Lung microvascular endothelial cell (primary cell): ENCODE results near the gene PHF10. TPM values are rescaled to one million over a fixed set of nuclear protein-coding genes. Genes with fewer than 3 reads are reported as not detected.
"Not testable (repeated sequence)": the region's sequence is repeated elsewhere in the genome, so short reads cannot be mapped to it uniquely, and the experiment has no call there.

Source experiments
- DNase-seq, 2 donors: peaks; one replicate each; pipeline versions ENCODE4 v3.0.0 to v3.0.0-alpha.2; 2010; ENCODE audit warnings: low read depth in 2 of 2
- total RNA-seq: library from RNA; depleted of rRNA; stranded (reverse); fragments of >200 nt; gene quantifications from 2 replicates; pipeline ENCODE4 v1.2.1, GENCODE V29; 2014

Gene PHF10
- 18.1 and 23.8 TPM in 2 replicates for total RNA-seq

GRCh38 chr6:169724494-169725124 is at the start of gene PHF10:
Gene PHF10 (minus strand): TSS chr6:169724500. CDS start chr6:169723931, 569 bp downstream.
- DNase-seq = peak; percentile 56 to 79

DNA sequence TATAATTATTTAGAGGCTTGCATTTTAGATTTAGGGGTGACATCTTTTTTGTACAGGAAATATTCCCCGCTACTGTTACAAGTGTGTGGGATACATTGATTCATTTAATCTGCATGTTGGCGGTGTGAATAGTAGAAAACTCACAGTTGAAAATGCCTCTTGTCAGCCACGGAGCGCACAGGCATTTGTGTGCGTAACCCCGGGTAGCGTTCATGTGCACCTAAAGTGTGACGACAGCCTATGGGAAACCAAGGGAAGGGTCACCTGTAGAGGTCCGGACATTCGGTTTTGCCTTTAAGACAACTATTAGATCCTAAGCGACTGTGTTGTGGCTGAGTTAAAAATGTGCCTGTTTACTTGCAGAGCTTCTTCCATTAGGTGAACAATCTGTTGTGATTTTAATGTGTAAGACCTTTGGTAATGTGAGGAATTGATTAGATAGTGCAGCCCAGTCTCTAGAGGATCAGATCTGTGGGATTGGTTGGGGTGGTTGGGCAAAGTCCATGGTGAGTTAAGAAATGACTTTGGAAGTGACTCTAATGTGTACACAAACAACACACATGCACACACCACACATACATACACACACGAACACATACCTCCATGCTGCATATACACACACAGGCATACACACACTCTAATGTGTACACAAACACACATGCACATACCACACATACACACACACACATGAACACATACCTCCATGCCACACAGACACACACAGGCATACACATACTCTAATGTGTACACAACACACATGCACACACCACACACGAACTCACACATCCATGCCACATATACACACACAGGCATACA is 42.8 kb upstream of the PHF10 start:
- DNase-seq = no peak

DNA sequence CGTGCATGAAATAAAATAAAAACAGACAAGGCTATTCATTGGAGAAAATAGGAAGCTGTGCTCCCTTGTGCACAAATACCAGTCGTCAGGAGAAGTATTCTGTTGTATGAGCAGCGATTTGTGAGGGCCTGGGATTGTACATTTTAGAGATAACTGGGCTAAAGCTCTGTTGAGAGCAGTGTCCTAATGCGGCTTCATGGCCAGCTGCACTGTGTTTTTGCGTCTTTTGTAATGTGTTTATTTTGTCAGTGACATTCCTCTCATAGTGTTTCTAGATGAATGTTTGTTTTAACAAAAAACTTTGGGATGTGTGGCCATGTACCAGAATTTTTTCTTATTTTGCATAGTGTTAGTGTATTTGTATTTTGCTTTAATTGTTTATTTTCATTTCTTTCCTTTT is 41.9 kb upstream of the PHF10 start:
- no peak for DNase-seq

GRCh38 chr6:169765789-169766188 is 41.5 kb upstream of the PHF10 start:
- not testable (repeated sequence) for DNase-seq

DNA sequence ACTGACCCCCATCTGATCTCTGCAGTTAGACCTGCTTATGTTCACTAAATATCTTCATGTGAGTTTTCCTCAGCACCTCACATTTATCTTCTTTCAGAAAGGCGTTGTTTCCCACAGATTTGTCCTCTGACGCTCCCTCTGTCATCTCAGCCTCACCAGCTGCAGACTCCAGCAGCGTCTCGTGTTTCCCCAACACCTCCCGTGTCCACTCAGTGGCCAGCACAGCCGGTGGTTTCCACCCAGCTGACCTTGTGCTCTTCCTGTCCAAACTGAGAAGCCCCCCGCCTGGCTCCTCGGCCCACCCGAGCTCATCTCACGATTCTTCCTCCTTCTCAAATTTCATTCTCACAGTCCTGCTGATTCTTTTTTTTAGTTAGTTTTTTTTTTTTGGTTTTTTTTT is 39.6 kb upstream of the PHF10 start:
- DNase-seq = no peak

DNA sequence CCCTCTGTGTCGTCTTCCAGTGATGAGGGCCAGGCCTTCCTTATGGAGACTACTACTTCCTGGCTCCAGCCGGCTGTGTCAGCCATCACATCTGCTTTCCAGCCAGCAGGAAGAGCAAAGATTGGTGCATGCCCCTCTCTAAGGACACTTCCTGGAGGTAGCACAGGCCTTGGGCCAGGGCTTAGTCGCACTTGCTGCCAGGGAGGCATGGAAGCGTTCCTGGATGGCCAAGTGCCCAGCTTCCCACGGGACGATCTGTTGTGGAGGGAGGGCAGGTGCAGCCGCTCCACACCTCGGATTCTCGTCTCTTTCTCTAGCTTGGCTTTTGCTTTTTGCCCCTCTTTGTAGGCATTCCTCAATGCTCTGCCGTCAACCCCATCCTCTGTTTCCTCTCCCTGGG is 39.0 kb upstream of the PHF10 start:
- DNase-seq = no peak

GRCh38 chr6:169755162-169755561 is 30.9 kb upstream of the PHF10 start:
- DNase-seq = no peak

- peak in 1 of 2 donors; percentile 18 for DNase-seq
These were observed 27.8 kb upstream of the PHF10 start for GRCh38 chr6:169752074-169752623.

- DNase-seq = peak; percentile 95
These were observed 27.2 kb upstream of the PHF10 start, which contains the start of the genes DYNLT2 and ERMARD for GRCh38 chr6:169751242-169752073. Gene DYNLT2 (minus strand): TSS chr6:169751572. CDS start chr6:169751458, 114 bp downstream. Gene ERMARD (plus strand): TSS chr6:169751622. CDS start chr6:169751658, 36 bp downstream.

- no peak for DNase-seq
These were observed 22.3 kb upstream of the PHF10 start for GRCh38 chr6:169746556-169746955.

DNA sequence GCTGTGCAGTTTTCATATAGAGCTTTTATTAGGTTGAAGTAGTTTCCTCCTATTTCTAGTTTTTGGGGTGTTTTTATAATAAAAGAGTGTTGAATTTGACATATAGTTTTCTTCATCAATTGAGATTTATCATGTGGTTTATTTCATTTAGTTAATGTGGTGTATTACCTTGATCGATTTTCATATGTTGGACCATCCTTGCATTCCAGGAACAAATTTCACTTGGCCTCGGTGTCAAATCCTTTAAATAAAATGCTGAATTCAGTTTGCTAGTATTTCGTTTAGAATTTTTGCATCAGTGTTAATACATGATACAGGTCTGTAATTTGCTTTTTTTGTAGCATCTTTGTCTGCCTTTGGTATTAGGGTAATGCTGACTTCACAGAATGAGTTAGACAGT is 21.1 kb upstream of the PHF10 start:
- DNase-seq = no peak

DNA sequence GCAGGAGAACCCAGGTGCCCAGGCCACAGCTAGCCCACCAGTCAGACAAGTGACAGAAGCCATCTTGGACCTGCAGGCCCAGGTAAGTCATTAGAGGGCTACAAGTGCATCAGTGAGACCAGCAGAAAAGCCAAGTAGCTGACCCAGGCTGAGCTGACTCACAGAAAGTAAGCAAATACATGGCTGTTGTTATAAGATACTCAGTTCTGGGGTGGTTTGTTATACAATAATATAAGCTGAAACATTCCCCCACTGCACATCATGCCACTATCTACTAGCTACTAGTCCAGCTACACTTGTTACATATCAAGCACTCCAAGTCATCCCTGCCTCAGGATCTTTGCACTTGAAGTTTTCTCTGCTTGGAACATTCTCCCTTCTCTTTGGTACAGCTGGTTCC is 17.0 kb upstream of the PHF10 start:
- no peak for DNase-seq

DNA sequence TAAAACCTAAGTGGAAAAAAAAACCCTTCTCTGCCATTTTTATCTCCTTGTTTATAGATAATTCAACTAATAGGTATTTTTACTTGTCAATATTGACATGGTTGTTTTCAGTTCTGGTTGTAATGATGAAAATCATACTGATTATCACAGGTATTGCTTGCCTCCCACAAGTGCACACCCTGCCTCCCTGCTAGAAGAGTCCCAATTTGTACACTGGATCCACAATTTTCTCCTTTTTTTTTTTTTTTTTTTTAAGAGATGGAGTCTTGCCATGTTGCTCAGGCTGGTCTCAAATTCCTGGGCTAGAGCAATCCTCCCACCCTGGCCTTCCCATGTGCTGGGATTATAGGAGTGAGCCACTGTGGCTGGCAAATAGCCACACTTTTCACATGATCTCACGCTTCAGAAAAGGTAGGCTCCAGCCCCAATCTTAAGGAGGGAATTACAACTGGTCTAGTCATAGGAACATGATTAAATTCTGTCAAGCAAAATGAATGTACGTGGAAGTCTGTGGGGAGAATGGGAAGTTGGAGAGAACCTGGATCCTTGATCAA is 14.8 kb upstream of the PHF10 start:
- DNase-seq = no peak

GRCh38 chr6:169738204-169738975 is 14.1 kb upstream of the PHF10 start:
- no peak for DNase-seq

- no peak for DNase-seq
These were observed 5.7 kb upstream of the PHF10 start for GRCh38 chr6:169729961-169730360.

GRCh38 chr6:169726963-169727362 is 2.7 kb upstream of the PHF10 start:
- no peak for DNase-seq

GRCh38 chr6:169726049-169726400 is 1.7 kb upstream of the PHF10 start:
- DNase-seq = no peak

DNA sequence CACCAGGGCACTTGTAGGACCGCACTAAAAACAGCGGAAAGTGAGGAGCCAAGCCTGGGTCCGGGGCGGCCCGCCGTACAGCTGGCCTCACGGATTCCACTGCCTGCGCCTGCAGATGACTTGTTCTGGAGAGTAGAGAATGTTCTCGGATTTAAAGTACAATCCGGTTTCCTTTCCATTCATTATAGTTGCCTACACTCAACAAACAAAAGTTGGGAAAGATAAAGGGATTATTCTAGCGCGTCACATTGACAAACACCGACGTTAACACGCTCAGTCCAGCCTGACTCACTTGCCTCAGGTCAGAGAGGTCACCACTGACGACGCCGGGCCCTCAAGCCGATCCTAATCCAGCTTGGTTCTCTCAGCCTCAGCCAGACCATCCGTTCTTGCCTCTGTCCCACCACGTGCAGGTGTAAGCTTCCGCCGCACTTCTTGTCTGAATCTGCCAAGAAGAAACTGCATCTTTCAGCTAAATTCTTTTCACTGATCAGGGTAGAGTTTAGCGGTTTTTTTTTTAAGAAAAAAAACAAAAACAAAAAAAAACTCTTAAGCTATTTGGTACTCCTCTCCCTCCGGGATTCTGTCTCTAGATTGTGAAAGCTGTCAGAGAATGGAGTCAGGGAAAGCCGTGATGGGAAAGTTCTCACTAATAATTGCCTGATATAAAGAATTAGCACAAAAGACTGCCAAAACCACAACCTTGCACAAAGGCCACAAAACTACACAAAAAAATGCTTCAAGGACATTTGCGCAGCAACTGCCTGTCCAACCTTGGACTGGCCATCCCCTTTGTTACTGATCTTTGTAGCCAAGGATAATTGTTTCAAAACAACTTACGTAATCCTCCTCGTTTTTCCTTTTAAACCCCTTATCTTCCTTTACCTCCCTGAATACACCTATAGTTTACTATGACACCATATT is 1.1 kb upstream of the PHF10 start:
- peak; percentile 66 to 93 for DNase-seq

- DNase-seq = peak; percentile 32 to 49
These were observed 258 bp downstream of the PHF10 start for GRCh38 chr6:169723991-169724493.
